Neural cell (in vitro differentiated cells): ENCODE results near the gene TSPAN16.

Source experiments
- CTCF ChIP-seq: fragments of 450-650 bp; IDR thresholded peaks from 2 replicates; pipeline ENCODE4 v1.5.1; 2014; ENCODE audit warnings: antibody characterized with exemption, mild to moderate bottlenecking, moderate library complexity; ENCODE audit not compliant: poor library complexity, severe bottlenecking
- EP300 ChIP-seq: fragments of 450-650 bp; conservative IDR thresholded peaks from 2 replicates; pipeline ENCODE4 v1.6.1; 2014; ENCODE audit warnings: antibody characterized with exemption, mild to moderate bottlenecking, moderate library complexity; ENCODE audit not compliant: poor library complexity, severe bottlenecking
- EZH2 ChIP-seq: fragments of 200-600, 300-800 bp; shearing (Covaris generic), sonication (generic); IDR thresholded peaks from 2 replicates; pipeline ENCODE4 v1.6.1; 2014; ENCODE audit warnings: antibody characterized with exemption, low read length, borderline replicate concordance, mild to moderate bottlenecking; ENCODE audit not compliant: insufficient read depth, poor library complexity, severe bottlenecking
- MXI1 ChIP-seq: fragments of 450-650 bp; conservative IDR thresholded peaks from 2 replicates; pipeline ENCODE4 v1.6.1; 2014; ENCODE audit warnings: antibody characterized with exemption, mild to moderate bottlenecking; ENCODE audit not compliant: poor library complexity, severe bottlenecking
- POLR2AphosphoS5 ChIP-seq: IDR thresholded peaks from 2 replicates; pipeline ENCODE4 v1.6.1; 2012
- RAD21 ChIP-seq: fragments of 450-650 bp; conservative IDR thresholded peaks from 2 replicates; pipeline ENCODE4 v1.6.1; 2014; ENCODE audit warnings: antibody characterized with exemption, mild to moderate bottlenecking, moderate library complexity
- REST ChIP-seq: IDR thresholded peaks from 2 replicates; pipeline ENCODE4 v1.6.1; 2012; ENCODE audit warnings: borderline replicate concordance
- SMC3 ChIP-seq: fragments of 450-650 bp; conservative IDR thresholded peaks from 2 replicates; pipeline ENCODE4 v1.6.1; 2014; ENCODE audit warnings: antibody characterized with exemption, mild to moderate bottlenecking, moderate library complexity; ENCODE audit not compliant: poor library complexity
- TAF1 ChIP-seq: IDR thresholded peaks from 2 replicates; pipeline ENCODE4 v1.6.1; 2012; ENCODE audit warnings: low read depth

DNA sequence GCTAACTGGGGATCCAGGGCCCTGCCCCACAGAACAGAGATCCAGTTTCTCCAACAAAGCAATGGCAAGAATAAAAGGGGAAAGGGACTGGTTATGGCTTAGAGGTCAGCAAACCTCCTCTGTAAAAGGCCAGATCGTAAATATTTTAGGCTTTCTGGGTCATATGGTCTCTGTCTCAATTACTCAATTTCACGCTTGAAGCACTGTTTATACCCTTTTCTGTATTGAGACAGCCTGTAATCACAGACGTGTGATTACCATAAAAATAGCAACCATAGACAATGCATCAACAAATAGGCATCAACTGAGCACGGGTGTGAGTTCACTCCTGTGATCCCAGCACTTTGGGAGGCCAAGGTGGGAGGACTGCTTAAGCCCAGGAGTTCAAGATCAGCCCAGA, 34.2 kb downstream of the TSPAN16 start:
- no peak for TF ChIP-seq EP300
- no peak for TF ChIP-seq CTCF
- no peak for TF ChIP-seq POLR2AphosphoS5
- TF ChIP-seq TAF1, result no peak
- TF ChIP-seq RAD21, result no peak
- no peak for TF ChIP-seq REST
- TF ChIP-seq SMC3, result no peak
- TF ChIP-seq EZH2, result no peak
- no peak for TF ChIP-seq MXI1
